Parathyroid adenoma (tissue), 2 donors: ENCODE data around the gene CSNK2A1.

Experiments
- H2AFZ ChIP-seq: fragments of 300-600 bp; sonication (generic); one replicate; pipeline ENCODE4 v1.7.0; 2017; ENCODE audit warnings: antibody characterized with exemption, mild to moderate bottlenecking
- H3K27ac ChIP-seq: fragments of 300-600 bp; sonication (generic); one replicate; pipeline ENCODE4 v1.7.0; 2017
- H3K27me3 ChIP-seq: fragments of 300-600 bp; sonication (generic); one replicate; pipeline ENCODE4 v1.7.0; 2017; ENCODE audit warnings: low read length; ENCODE audit not compliant: control insufficient read depth, insufficient read depth
- H3K36me3 ChIP-seq: fragments of 300-600 bp; sonication (generic); one replicate; pipeline ENCODE4 v1.7.0; 2017; ENCODE audit warnings: low read length; ENCODE audit not compliant: control insufficient read depth, insufficient read depth
- H3K4me1 ChIP-seq: fragments of 300-600 bp; sonication (generic); one replicate; pipeline ENCODE4 v1.7.0; 2017; ENCODE audit warnings: control low read depth
- H3K4me2 ChIP-seq: fragments of 300-600 bp; sonication (generic); one replicate; pipeline ENCODE4 v1.7.0; 2017; ENCODE audit warnings: low read length
- H3K4me3 ChIP-seq: fragments of 300-600 bp; sonication (generic); one replicate; pipeline ENCODE4 v1.7.0; 2017; ENCODE audit warnings: low read depth, low read length
- H3K79me2 ChIP-seq: fragments of 300-600 bp; sonication (generic); one replicate; pipeline ENCODE4 v1.7.0; 2017; ENCODE audit warnings: control low read depth
- H3K9ac ChIP-seq: fragments of 300-600 bp; sonication (generic); one replicate; pipeline ENCODE4 v1.7.0; 2017; ENCODE audit warnings: mild to moderate bottlenecking
- H3K9me3 ChIP-seq: fragments of 300-600 bp; sonication (generic); one replicate; pipeline ENCODE4 v1.7.0; 2017; ENCODE audit warnings: low read length; ENCODE audit not compliant: control insufficient read depth
- TF ChIP-seq, protein P1 (sequence below): fragments of 300-600 bp; sonication (generic); IDR thresholded peaks from one replicate; pipeline ENCODE4 v1.7.0; 2017; ENCODE audit warnings: antibody characterized with exemption, mild to moderate bottlenecking
- donor health status: primary hyperparathyroidism.

CSNK2A1 gene

GRCh38 chr20:462199-462991 lies 81.2 kb downstream of the CSNK2A1 start, which contains the start of gene TBC1D20:
TBC1D20 (minus strand) TSS chr20:462533; CDS start chr20:462405, 128 bp downstream.
- Histone ChIP-seq H3K27me3 (no peaks in the 10 kb centered on the region), H3K4me1 (peaks cover 7% of the 10 kb centered on the region), H3K79me2 (peaks cover 24% of the 10 kb centered on the region), H3K36me3 (no peaks in the 10 kb centered on the region), H3K4me3 (peak within 1 kb of the TSS; percentile 61), H3K4me2 (peak within 1 kb of the TSS; percentile 70), H2AFZ (peak within 1 kb of the TSS; percentile 94), H3K9ac (peak within 1 kb of the TSS; percentile 42), H3K27ac (peak within 1 kb of the TSS; percentile 71), H3K9me3 (no peaks in the 10 kb centered on the region)
- TF ChIP-seq, protein P1, sequence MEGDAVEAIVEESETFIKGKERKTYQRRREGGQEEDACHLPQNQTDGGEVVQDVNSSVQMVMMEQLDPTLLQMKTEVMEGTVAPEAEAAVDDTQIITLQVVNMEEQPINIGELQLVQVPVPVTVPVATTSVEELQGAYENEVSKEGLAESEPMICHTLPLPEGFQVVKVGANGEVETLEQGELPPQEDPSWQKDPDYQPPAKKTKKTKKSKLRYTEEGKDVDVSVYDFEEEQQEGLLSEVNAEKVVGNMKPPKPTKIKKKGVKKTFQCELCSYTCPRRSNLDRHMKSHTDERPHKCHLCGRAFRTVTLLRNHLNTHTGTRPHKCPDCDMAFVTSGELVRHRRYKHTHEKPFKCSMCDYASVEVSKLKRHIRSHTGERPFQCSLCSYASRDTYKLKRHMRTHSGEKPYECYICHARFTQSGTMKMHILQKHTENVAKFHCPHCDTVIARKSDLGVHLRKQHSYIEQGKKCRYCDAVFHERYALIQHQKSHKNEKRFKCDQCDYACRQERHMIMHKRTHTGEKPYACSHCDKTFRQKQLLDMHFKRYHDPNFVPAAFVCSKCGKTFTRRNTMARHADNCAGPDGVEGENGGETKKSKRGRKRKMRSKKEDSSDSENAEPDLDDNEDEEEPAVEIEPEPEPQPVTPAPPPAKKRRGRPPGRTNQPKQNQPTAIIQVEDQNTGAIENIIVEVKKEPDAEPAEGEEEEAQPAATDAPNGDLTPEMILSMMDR, result no peak

DNA sequence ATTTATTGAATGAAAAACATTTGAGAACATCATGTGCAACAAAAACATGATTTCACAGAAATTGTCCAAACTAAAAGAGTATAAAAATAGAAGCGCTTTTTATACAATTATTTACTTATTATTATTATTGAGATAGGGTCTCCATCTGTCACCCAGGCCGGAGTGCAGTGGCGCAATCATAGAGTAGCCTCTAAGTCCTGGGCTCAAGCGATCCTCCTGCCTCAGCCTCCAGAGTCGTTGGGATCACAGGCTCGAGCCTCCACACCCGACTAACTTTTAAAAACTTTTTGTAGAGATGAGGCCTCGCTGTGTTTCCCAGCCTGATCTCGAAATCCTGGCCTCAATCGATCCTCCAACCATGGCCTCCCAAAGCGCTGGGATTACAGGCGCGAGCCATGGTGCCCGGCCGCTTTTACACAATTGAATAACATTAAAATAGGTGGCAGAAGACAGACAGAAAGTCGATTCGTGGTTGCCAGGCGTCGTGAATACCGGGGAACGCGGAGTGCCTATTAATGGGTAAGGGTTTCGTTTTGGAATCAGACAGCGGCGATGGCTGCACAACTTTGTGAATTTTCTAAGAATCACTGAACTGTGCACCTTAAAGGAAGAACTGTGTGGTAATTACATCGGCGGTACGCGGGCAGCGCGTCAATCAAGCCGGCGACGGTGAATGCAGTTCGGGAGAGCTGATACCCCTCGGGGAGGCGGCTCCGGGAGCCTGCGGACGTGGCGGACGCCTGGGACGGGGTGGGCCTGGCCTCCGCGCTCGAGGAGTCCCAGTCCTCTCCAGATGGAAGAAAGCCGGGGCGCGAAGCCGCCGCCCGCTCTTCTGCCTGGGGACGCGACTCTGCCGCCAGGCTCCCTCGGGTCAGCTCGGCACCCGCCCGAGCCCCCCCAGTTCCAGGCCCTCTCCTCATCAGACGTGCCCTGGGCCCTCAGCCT lies 82.1 kb downstream of the CSNK2A1 start:
- Histone ChIP-seq H3K36me3 (no peaks in the 10 kb centered on the region), H3K4me1 (peaks cover 7% of the 10 kb centered on the region), H2AFZ (peak overlapping the region; percentile 72), H3K4me2 (peak overlapping the region; percentile 70), H3K9ac (peak overlapping the region; percentile 42), H3K9me3 (no peaks in the 10 kb centered on the region), H3K27ac (peak overlapping the region; percentile 71), H3K79me2 (peaks cover 30% of the 10 kb centered on the region), H3K4me3 (peak overlapping the region; percentile 61), H3K27me3 (no peaks in the 10 kb centered on the region)
- TF ChIP-seq, protein P1, result no peak

- Histone ChIP-seq H3K9ac (no peak overlapping the region), H2AFZ (no peak overlapping the region), H3K79me2 (peaks cover 36% of the 10 kb centered on the region), H3K36me3 (no peaks in the 10 kb centered on the region), H3K27me3 (no peaks in the 10 kb centered on the region), H3K9me3 (no peaks in the 10 kb centered on the region), H3K27ac (peak overlapping the region; percentile 19), H3K4me3 (no peak overlapping the region), H3K4me1 (peaks cover 7% of the 10 kb centered on the region), H3K4me2 (peak overlapping the region; percentile 70)
- TF ChIP-seq, protein P1, result no peak
Measured at GRCh38 chr20:460707-461106, 82.9 kb downstream of the CSNK2A1 start.

DNA sequence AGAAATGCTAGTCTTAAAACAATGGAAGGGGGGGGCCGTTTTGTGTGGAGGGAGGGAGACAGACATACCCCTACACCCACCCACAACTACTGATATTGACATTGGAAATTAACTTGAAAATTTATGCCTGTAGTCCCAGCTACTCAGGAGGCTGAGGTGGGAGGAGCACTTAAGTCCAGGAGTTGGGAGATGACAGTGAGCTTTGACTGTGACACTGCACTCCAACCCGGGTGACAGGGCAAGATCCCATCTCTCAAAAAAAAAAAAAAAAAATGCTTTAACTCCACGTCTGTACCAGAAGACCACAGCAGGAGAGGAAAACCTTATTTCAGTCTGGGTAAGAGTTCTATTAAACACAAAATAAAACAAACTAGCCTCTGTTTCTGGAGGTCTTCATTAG lies 83.4 kb downstream of the CSNK2A1 start:
- no peak overlapping the region for H3K9ac ChIP-seq
- TF ChIP-seq, protein P1, result no peak
- peak overlapping the region; percentile 70 for H3K4me2 ChIP-seq
- no peak overlapping the region for H3K4me3 ChIP-seq
- H3K27ac ChIP-seq, result peak overlapping the region; percentile 19
- H2AFZ ChIP-seq, result no peak overlapping the region
- no peaks in the 10 kb centered on the region for H3K27me3 ChIP-seq
- peaks cover 7% of the 10 kb centered on the region for H3K4me1 ChIP-seq
- H3K79me2 ChIP-seq, result peaks cover 37% of the 10 kb centered on the region
- no peaks in the 10 kb centered on the region for H3K36me3 ChIP-seq
- no peaks in the 10 kb centered on the region for H3K9me3 ChIP-seq
